ENCODE measurements around the gene NKRF.

DNA sequence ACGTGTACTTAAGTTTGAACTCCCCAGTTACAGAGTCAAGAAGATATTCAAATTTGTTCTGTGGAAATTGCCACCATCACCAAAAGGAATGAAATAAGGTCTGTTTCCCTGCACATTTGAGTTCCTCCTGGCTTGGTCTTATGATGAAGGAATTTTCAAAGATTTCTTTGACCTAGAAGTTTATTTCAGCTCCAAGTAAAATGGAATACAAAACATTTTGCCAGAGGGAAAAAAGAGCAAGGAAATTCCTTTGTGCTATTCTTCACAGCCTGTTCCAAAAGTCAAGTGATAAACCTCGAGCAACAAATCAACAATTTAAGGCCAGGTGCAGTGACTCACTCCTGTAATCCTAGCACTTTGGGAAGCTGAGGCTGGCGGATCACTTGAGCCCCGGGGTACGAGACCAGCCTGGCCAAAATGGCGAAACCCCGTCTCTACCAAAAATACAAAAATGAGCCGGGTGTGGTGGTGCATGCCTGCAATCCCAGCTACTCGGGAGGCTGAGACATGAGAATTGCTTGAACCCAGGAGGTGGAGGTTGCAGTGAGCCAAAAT lies 3.4 kb downstream of the NKRF start:
- TF ChIP-seq, protein P1, sequence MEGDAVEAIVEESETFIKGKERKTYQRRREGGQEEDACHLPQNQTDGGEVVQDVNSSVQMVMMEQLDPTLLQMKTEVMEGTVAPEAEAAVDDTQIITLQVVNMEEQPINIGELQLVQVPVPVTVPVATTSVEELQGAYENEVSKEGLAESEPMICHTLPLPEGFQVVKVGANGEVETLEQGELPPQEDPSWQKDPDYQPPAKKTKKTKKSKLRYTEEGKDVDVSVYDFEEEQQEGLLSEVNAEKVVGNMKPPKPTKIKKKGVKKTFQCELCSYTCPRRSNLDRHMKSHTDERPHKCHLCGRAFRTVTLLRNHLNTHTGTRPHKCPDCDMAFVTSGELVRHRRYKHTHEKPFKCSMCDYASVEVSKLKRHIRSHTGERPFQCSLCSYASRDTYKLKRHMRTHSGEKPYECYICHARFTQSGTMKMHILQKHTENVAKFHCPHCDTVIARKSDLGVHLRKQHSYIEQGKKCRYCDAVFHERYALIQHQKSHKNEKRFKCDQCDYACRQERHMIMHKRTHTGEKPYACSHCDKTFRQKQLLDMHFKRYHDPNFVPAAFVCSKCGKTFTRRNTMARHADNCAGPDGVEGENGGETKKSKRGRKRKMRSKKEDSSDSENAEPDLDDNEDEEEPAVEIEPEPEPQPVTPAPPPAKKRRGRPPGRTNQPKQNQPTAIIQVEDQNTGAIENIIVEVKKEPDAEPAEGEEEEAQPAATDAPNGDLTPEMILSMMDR (conservative IDR thresholded peaks at IDR 0.05; ENCODE audit: low read depth, low read length), result no peak
- TF ChIP-seq EZH2 (IDR thresholded peaks at IDR 0.05; ENCODE audit: borderline replicate concordance, low read depth, low read length, poor library complexity, severe bottlenecking), result no peak
